Right lobe of liver (tissue), 6 donors: ENCODE data around the gene SDK1. TPM values are rescaled to one million over a fixed set of nuclear protein-coding genes. Genes with fewer than 3 reads are reported as not detected.

ENCODE experiments used
- ATAC-seq, 4 donors: fragments of 200-7000 bp; cut with Tn5 transposase; one replicate each; pipeline ENCODE4 v1.9.1; 2020; ENCODE audit warnings: mild to moderate bottlenecking in 4 of 4, moderate library complexity in 4 of 4
- DNase-seq, 3 donors: peaks; one replicate each; pipeline ENCODE4 v3.0.0-alpha.2; 2020
- H3K27ac ChIP-seq, 3 donors: fragments of 200-600 bp; one replicate each; pipeline ENCODE4 v1.8.0; 2022
- H3K27me3 ChIP-seq, 2 donors: fragments of 200-600 bp; one replicate each; pipeline ENCODE4 v1.8.0; 2022
- H3K36me3 ChIP-seq, 4 donors: fragments of 200-600 bp; sonication (generic) in 1 of 4; one replicate each; pipeline versions ENCODE4 v1.5.1 to v1.8.0; 2017 to 2022; ENCODE audit warnings: control low read depth in 1 of 4
- H3K4me1 ChIP-seq, 4 donors: fragments of 200-600 bp; sonication (generic) in 1 of 4; one replicate each; pipeline versions ENCODE4 v1.5.1 to v1.8.0; 2017 to 2022; ENCODE audit warnings: control low read depth in 1 of 4
- H3K4me3 ChIP-seq, 3 donors: fragments of 200-600 bp; one replicate each; pipeline ENCODE4 v1.8.0; 2022
- H3K9me3 ChIP-seq, 4 donors: fragments of 200-600 bp; sonication (generic) in 1 of 4; one replicate each; pipeline versions ENCODE4 v1.5.1 to v1.8.0; 2017 to 2022; ENCODE audit warnings: control low read depth in 1 of 4
- POLR2A ChIP-seq: fragments of 450-650 bp; IDR thresholded peaks from one replicate; pipeline ENCODE4 v1.6.1; 2017; ENCODE audit warnings: antibody characterized with exemption, mild to moderate bottlenecking
- WGBS: methylation state at CpG from one replicate; pipeline ENCODE4 v1.1.6; 2018; ENCODE audit warnings: low coverage, low lambda C conversion rate; ENCODE audit not compliant: insufficient coverage; ENCODE audit errors: missing lambda C conversion rate; 5-methylcytosine and 5-hydroxymethylcytosine counted together
- intact Hi-C, 2 donors: fragments of 100-400 bp; cut with DNase I; formaldehyde crosslinking; loops; one replicate each; pipeline versions ENCODE4 v1.11.2 to v1.14.1; 2022
- total RNA-seq, 6 experiments: library from RNA; depleted of rRNA in 2 of 6; stranded (reverse); fragments of >200 nt in 2 of 6; fragmentation: NEBNext Ultra II Directional in 3 of 6; extraction: Animal tissue kit (Norgen Biotek cat#: 25700) in 3 of 6; gene quantifications; one replicate each; pipeline versions ENCODE4 v1.1.0 to v1.2.4, GENCODE V29; 2016 to 2023
- TF ChIP-seq, protein P1 (sequence below), 4 donors: fragments of 200-600 bp in 3 of 4; fragments of 450-650 bp in 1 of 4; IDR thresholded peaks; one replicate each; pipeline versions ENCODE4 v1.5.1 to v1.8.0; 2016 to 2022; ENCODE audit warnings: antibody characterized with exemption in 4 of 4, mild to moderate bottlenecking in 2 of 4
- donor health status: DM: no; HTN: yes; CAD: no.
- donor health status: DM: no; HTN: no; CAD: no.
- donor health status: DM: no; HTN: no; CAD: no.
- donor health status: DM: no; HTN: yes; CAD: no.
- donor health status: DM: no; HTN: yes; CAD: no.

Gene SDK1
- total RNA-seq, 6 experiments from 2014 or later, result 0.07 to 1.4 (median 0.65) TPM

GRCh38 chr7:4144811-4145510, 843.9 kb downstream of the SDK1 start:
- Histone ChIP-seq H3K27ac (no peak overlapping the region), H3K36me3 (no peaks in the 10 kb centered on the region), H3K4me3 (no peak overlapping the region), H3K27me3 (no peaks in the 10 kb centered on the region), H3K9me3 (no peaks in the 10 kb centered on the region), H3K4me1 (no peaks in the 10 kb centered on the region)
- intact Hi-C loops, result no loop called here
- no peak for ATAC-seq
- peak in 1 of 3 donors; percentile 48 for DNase-seq
- WGBS, result 12% methylated on average over 17 of the region's 25 CpGs
- TF ChIP-seq, protein P1, sequence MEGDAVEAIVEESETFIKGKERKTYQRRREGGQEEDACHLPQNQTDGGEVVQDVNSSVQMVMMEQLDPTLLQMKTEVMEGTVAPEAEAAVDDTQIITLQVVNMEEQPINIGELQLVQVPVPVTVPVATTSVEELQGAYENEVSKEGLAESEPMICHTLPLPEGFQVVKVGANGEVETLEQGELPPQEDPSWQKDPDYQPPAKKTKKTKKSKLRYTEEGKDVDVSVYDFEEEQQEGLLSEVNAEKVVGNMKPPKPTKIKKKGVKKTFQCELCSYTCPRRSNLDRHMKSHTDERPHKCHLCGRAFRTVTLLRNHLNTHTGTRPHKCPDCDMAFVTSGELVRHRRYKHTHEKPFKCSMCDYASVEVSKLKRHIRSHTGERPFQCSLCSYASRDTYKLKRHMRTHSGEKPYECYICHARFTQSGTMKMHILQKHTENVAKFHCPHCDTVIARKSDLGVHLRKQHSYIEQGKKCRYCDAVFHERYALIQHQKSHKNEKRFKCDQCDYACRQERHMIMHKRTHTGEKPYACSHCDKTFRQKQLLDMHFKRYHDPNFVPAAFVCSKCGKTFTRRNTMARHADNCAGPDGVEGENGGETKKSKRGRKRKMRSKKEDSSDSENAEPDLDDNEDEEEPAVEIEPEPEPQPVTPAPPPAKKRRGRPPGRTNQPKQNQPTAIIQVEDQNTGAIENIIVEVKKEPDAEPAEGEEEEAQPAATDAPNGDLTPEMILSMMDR (IDR thresholded peaks at IDR 0.05), result no peak
- no peak for TF ChIP-seq POLR2A

- Histone ChIP-seq H3K36me3 (no peaks in the 10 kb centered on the region), H3K9me3 (no peaks in the 10 kb centered on the region), H3K27ac (no peak overlapping the region), H3K4me3 (no peak overlapping the region), H3K27me3 (no peaks in the 10 kb centered on the region), H3K4me1 (no peaks in the 10 kb centered on the region)
- TF ChIP-seq, protein P1 (IDR thresholded peaks at IDR 0.05), result no peak
- no peak for TF ChIP-seq POLR2A
- intact Hi-C loops, result no loop called here
- DNase-seq (peak in 1 of 3 donors; percentile 50), ATAC-seq (no peak)
- 85% methylated on average over 4 of the region's 14 CpGs for WGBS
Observed at GRCh38 chr7:4145576-4145975, 844.5 kb downstream of the SDK1 start.

- ATAC-seq (no peak), DNase-seq (no peak)
- intact Hi-C loops, result no loop called here
- Histone ChIP-seq H3K27ac (no peak overlapping the region), H3K4me1 (no peaks in the 10 kb centered on the region), H3K4me3 (no peak overlapping the region), H3K36me3 (no peaks in the 10 kb centered on the region), H3K27me3 (no peaks in the 10 kb centered on the region), H3K9me3 (no peaks in the 10 kb centered on the region)
- TF ChIP-seq POLR2A, result no peak
- TF ChIP-seq, protein P1 (IDR thresholded peaks at IDR 0.05), result no peak
- 81% methylated on average over 25 of the region's 28 CpGs for WGBS
Observed at GRCh38 chr7:4147926-4148620, 847.0 kb downstream of the SDK1 start.

DNA sequence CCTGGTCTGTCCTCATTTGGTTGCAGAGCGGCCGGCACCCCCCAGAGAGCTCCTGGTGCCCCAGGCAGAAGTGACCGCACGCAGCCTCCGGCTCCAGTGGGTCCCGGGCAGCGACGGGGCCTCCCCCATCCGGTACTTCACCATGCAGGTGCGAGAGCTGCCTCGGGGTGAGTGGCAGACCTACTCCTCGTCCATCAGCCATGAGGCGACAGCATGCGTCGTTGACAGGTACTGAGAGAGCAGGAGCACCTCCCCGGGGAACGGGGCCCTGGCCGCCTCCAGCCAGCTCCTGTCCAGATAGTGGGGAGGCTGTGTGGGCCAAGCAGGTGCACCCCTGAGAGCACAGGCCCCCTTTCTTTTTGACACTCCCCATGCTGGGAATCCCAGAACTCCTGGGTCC, 848.2 kb downstream of the SDK1 start:
- H3K36me3 ChIP-seq, result no peaks in the 10 kb centered on the region
- WGBS, result no CpG with 5 or more reads among the region's 18 CpGs
- intact Hi-C loops, result no loop called here
- H3K4me1 ChIP-seq, result no peaks in the 10 kb centered on the region
- no peaks in the 10 kb centered on the region for H3K9me3 ChIP-seq
- H3K27me3 ChIP-seq, result no peaks in the 10 kb centered on the region
- no peak overlapping the region for H3K4me3 ChIP-seq
- ATAC-seq, result no peak
- no peak for TF ChIP-seq POLR2A
- TF ChIP-seq, protein P1 (IDR thresholded peaks at IDR 0.05), result no peak
- no peak for DNase-seq
- H3K27ac ChIP-seq, result no peak overlapping the region
